ENCODE results near the gene BRD3OS.

DNA sequence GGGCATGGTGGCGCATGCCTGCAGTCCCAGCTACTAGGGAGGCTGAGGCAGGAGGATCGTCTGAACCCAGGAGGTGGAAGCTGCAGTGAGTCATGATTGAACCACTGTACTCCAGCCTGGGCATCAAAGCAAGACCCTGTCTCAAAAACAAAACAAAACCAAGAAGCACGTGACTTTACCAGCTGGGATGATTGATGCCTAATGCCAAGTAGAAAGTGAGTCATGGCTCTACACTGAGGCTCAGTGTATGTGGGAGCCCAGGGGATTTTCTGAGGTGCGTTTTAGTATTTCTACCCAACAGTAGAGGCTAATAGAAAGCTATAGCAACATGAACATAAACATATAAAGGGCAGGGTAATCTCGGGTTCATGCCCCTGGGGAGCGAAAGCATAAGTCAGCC is 13.9 kb upstream of the BRD3OS start:
- TF ChIP-seq, protein P1, sequence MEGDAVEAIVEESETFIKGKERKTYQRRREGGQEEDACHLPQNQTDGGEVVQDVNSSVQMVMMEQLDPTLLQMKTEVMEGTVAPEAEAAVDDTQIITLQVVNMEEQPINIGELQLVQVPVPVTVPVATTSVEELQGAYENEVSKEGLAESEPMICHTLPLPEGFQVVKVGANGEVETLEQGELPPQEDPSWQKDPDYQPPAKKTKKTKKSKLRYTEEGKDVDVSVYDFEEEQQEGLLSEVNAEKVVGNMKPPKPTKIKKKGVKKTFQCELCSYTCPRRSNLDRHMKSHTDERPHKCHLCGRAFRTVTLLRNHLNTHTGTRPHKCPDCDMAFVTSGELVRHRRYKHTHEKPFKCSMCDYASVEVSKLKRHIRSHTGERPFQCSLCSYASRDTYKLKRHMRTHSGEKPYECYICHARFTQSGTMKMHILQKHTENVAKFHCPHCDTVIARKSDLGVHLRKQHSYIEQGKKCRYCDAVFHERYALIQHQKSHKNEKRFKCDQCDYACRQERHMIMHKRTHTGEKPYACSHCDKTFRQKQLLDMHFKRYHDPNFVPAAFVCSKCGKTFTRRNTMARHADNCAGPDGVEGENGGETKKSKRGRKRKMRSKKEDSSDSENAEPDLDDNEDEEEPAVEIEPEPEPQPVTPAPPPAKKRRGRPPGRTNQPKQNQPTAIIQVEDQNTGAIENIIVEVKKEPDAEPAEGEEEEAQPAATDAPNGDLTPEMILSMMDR (IDR thresholded peaks at IDR 0.05) = no peak
- TF ChIP-seq POLR2A (IDR thresholded peaks at IDR 0.05) = no peak
- TF ChIP-seq EP300 (IDR thresholded peaks at IDR 0.05) = no peak

All from ovary (tissue), 3 donors.